Measurements from ENCODE around the gene EIF4E1B.

- TF ChIP-seq, protein P1, sequence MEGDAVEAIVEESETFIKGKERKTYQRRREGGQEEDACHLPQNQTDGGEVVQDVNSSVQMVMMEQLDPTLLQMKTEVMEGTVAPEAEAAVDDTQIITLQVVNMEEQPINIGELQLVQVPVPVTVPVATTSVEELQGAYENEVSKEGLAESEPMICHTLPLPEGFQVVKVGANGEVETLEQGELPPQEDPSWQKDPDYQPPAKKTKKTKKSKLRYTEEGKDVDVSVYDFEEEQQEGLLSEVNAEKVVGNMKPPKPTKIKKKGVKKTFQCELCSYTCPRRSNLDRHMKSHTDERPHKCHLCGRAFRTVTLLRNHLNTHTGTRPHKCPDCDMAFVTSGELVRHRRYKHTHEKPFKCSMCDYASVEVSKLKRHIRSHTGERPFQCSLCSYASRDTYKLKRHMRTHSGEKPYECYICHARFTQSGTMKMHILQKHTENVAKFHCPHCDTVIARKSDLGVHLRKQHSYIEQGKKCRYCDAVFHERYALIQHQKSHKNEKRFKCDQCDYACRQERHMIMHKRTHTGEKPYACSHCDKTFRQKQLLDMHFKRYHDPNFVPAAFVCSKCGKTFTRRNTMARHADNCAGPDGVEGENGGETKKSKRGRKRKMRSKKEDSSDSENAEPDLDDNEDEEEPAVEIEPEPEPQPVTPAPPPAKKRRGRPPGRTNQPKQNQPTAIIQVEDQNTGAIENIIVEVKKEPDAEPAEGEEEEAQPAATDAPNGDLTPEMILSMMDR (IDR thresholded peaks at IDR 0.05): no peak
- TF ChIP-seq POLR2AphosphoS5 (IDR thresholded peaks at IDR 0.05): no peak
Measured at GRCh38 chr5:176677209-176677939, 46.9 kb downstream of the EIF4E1B start.

Data from breast epithelium (tissue), 3 donors.